GM19240 (cell line): ENCODE measurements around the gene CHST5.
"Not testable (repeated sequence)": the region's sequence is repeated elsewhere in the genome, so short reads cannot be mapped to it uniquely, and the experiment has no call there.

Experiments used
- DNase-seq: peaks from one replicate; pipeline ENCODE4 v3.0.0; 2011; ENCODE audit warnings: low spot score; ENCODE audit not compliant: insufficient read length

CHST5 gene

GRCh38 chr16:75550211-75550662 is 14.3 kb upstream of the CHST5 start:
- peak; percentile 43 for DNase-seq

DNA sequence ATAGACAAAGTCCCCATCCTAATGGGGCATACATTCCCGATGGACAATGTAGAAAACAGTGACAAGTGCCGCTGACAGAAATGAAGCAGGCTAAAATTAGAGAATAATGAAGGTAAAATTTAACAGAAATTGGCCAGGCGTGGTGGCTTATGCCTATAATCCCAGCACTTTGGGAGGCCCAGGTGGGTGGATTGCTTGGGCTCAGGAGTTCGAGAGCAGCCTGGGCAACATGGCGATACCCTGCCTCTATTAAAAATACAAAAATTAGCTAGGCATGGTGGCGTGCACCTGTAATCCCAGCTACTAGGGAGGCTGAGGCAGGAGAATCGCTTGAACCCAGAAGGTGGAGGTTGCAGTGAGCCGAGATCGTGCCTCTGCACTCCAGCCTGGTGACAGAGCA is 12.5 kb upstream of the CHST5 start:
- DNase-seq, result not testable (repeated sequence)

DNA sequence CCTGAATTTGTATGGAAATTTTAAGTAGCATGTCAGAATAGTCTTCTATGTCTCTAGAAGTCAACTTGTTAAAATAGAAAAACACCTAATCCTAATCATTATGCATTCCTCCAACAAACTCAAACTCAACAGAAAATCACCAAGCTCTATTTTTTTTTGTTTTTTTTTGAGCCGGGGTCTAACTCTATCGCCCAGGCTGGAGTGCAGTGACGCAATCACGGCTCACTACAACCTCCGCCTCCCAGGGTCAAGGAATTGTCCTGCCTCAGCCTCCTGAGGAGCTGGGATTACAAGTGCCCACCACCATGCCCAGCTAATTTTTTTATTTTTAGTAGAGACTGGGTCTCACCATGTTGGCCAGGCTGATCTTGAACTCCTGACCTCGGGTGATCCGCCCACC is 10.4 kb upstream of the CHST5 start:
- DNase-seq, result no peak

DNA sequence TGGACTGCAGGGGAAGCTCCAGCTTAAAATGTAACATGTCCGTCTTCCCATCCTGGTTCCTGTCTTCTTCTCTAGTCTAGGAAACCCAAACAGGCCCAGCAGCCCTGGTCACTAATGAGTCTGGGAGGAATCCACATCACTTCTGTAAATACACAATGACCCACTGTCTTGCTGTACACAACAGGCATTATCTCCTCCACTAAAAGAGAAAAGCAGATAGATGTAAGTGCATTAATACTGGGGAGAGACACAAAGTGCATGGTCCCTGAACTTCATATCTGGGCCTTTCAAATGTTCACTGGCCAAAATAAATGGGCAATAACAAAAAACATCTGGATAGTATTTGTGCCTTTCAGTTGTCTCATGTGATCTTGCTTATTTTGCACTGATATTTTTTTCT is 10.0 kb upstream of the CHST5 start:
- DNase-seq, result not testable (repeated sequence)

DNA sequence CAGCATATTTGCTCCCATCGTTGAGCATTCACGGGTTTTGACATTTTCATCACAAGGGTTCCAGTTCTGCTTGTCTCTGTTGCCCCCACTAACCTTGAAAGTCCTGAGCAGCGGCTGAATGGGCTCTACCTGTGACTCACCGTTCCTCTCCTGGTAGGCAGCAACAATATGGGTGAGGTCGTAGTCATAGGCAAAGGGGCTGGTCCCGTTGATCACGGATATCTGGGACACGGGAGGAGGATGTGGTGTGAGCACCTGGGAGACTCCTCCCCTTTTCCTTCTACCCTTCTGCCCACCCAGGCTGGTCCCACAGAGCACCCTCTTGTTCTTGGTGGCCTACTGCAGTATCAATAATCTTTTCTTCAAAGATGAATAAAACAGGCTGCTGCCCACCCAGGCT is 6.6 kb upstream of the CHST5 start:
- DNase-seq, result not testable (repeated sequence)

DNA sequence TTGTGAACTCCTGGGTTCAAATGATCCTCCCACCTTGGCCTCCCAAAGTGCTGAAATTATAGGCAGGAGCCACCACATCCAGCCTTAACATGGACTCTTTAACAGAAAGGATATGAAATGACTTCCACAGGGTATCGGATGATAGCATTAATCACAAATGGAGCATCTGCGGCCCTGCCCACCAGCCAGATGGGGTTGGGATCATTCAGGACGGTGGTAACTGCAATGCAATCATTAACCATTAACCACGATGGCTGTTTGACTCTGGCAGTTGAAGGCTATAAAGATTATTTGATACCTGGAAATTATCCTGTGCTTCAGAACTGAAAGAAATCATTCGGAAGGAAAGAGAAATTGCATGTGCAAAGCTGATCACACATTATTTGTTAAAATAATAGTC is 5.3 kb upstream of the CHST5 start:
- no peak for DNase-seq

DNA sequence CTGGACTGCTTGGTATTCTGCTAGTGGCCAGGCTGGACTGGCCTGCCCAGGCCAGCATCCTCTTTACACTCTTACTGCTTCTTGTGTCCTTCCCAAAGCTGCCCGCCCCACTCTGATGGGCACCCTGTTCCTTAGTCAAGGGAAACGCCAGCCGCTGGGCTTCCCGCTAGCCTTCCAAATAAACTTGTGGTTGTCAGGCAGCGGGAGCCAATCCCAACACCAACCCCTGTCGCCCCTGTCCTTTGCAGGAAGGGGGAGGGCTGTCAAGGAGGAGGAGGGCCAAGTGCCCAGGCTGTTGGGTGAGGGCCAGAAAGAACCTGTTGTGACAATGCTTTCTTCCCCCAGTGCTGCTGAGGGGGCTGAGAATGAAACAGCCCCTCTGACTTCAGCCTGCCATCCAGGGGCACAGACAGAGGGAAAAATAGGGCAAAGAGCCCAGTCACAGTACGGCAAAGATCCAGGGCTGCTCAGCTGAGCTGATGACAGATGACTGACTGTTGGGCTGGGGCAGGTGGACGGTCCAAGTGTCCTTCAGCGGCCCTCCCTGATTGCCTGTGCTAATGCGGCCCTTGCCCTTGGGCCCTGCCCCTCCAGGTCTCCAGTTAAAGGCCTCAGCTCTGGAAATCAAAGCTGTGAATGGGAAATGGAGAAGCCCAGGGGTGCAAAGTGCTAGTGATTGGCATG is 3.1 kb upstream of the CHST5 start:
- DNase-seq, result not testable (repeated sequence)

GRCh38 chr16:75537776-75538175 is 1.9 kb upstream of the CHST5 start:
- no peak for DNase-seq

- DNase-seq, result no peak
Measured at GRCh38 chr16:75535211-75535843, 581 bp downstream of the CHST5 start.

- no peak for DNase-seq
Measured at GRCh38 chr16:75534560-75535205, 1.2 kb downstream of the CHST5 start.

DNA sequence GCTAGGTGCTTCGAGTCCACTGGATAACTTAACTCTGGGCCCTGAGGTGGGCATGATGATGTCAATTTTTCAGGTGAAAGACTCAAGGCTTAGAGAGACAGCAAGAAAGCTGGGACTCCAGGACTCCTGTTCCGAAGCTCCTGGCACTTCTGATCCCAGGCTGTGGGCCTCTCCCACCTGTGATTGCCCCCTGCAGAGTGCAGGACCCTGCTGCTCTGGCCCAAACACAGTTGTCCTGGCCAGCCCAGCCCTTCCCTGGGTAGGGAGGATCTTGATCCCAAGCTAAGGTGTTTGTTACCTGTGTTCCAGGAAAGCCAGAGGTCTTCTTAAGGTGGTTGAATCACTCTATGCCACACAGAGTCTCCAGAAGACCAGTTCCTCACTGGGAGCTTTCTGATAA is 3.1 kb downstream of the CHST5 start:
- no peak for DNase-seq

DNA sequence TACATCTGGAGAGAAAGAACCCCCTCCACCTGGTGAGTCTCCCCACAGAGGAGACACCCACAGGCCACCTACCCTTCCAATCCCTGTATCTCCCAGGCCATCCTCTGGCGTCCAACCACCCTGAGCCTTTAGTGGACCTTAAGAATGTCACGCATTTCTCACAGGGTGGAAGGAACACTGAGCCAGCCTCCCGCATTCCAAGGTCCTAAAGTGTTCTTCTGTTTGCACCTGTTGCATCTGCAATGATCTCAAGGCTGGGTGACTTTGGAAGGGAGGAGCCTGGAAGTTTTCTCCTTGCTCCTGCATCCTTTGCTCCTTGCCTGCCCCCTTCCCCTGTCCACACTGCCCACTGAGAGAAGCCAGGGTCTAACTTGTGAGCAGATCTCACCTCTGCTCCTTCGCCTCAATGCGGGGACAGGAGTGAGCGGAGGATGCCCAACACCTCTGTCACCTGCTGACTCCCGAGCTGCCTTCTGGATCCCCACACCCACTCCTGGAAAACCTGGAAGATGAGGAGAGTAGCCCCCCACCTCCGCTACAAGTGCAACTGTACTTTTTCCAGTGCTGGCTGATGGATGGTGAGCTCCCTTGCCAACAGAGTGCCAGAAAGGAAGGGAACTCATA is 3.7 kb downstream of the CHST5 start:
- DNase-seq, result no peak

DNA sequence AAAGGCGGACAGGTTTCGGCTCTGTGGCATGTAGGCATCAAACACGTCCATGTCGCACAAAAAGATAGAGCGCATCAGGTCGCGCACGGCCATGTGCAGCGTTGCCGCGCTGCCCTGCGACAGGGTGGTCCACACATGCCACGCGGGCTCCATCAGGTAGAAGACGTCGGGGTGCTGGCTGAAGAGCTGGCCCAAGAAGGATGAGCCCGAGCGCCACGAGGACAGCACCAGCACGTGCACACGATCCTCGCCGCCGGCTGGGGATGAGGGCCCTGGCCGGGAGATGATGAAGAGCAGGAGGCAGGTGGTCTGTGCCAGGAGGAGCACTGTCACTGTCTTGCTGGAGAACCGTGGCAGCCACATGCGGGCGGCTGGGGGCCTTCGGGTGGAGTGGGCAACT is 5.9 kb downstream of the CHST5 start:
- DNase-seq, result no peak

- no peak for DNase-seq
Measured at GRCh38 chr16:75529056-75529905, 6.6 kb downstream of the CHST5 start.

DNA sequence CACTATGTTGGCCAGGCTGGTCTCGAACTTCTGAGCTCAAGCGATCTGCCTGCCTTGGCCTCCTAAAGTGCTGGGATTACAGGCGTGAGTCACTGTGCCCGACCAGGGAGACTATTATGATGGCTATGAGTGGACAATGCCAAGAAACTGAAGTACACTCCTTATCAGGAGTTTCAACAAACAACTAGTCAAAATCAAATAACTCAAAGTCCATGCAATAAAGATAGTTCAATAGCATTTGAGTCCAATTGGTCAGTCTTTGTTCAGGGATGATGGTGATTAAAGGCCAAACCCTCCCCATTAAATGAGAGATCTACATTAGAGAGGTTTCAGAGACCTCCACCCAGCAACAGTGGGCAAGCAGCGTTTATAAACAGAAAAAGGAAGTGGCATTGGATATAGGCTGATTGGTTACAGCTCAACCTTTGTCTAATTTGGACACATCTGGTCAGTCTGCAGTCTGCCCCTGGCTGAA is 8.0 kb downstream of the CHST5 start:
- DNase-seq, result no peak

DNA sequence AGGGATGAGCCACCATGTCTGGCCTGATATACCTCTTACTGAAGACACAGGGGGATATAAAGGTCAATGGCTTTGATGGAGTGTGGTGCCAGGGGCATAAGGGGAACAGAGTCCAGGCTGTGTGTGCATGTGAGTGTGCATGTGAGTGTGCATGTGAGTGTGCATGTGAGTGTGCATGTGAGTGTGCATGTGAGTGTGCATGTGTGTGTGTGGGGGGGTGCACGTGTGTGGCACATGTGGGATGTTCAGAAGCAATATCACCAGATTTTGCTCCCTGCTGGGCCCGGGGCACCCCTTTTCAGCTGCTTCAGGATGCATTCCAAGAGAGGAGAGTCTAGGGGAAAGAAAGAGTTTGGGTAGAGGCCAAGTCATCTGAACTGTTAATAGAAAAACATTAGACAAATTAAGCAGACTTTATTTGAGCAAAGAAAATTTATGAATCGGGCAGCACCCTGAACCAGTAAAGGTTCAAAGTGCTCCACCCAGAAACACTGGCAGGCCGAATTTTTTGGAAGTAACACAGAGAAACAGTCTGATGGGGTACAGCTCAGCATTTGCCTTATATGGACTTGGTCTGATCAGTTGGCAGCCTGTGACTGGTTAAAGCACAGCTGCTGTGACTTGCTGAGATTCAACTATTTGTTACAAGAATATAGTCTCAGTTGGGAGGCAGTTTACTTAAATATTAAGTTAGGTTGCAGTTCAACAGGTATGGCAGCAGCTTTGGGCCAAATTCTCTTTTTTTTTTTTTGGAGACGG is 9.7 kb downstream of the CHST5 start:
- DNase-seq, result no peak

GRCh38 chr16:75519175-75519574 is 16.7 kb downstream of the CHST5 start:
- DNase-seq, result no peak

DNA sequence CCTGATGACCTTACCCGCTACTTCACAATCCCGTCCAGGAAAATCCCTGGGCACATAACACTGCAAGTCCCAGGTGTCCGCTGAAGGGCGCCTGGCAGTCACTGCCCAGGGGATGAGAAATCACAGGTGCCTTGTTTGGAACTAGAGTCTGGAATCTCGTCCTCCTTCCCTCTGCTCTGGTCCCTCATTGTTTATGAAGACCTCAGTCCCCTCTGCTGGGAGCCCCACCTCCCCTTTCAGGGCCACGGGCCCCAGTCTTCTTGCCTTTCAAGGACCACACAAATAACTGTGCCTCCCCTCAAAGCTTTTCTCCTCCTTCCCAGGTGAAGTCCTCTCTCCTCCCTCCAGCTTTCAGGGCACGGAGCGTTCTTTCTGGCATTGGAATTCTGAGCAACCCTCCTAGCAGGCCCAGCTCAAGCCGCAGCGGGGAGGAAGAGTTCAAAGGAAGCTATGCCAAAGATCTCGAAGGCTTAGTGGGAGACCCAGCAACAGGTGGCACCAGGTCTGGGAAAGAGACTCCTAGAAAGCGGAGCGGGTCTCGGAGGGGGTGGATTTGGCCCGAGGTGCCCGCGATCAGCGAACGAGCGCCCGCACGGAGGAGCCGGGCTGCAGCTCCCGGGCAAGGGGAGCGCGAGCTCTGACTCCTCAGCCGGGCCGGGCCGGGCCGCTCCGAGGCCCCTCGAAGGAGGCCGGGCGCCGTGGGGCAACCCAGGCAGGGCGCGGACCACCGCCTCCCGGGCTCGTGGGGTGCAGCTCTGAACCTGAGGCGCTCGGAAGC is 19.5 kb downstream of the CHST5 start:
- not testable (repeated sequence) for DNase-seq

DNA sequence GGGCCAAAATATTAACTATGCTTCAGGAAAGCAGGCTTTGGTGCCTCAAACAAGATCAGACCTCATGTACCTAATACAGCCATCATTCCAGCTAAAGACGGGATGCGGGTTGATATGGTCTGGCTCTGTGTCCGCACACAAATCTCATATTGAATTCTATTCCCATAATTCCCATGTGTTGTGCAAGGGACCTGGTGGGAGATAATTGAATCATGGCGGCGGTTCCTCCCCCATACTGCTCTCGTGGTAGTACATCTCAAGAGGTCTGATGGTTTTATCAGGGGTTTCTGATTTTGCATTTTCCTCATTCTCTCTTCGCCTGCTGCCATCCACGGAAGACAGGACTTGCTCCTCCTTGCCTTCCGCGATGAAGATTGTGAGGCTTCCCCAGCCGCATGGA is 21.6 kb downstream of the CHST5 start:
- DNase-seq, result no peak

DNA sequence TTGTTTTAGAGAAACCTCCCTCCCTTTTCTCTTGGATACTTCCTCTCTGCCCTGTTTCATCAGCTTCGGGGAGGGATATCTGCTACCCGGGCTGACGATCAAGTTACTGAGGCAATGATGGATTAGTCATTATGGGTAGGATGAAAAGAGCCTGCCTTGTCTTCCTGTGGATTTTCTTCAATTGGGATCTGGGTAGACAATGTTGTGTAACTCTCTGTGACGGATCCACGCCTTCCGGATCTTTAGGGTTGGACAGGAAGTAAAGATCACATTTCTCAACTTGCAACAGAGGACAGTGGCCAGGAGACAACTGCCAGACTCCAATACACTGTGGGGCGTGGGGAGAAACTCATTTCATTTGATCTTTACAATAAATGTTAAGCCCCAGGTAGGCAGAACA is 29.3 kb downstream of the CHST5 start:
- no peak for DNase-seq
